Gastrocnemius medialis (tissue), 4 donors: ENCODE results near the gene SCO1. TPM values are rescaled to one million over a fixed set of nuclear protein-coding genes. Genes with fewer than 3 reads are reported as not detected.

Source experiments
- ATAC-seq, 2 donors: fragments of 150-250 bp; one replicate each; pipeline ENCODE4 v1.9.1; 2016
- DNase-seq, 2 donors: peaks; one replicate each; pipeline ENCODE4 v3.0.0-alpha.2; 2019
- H3K27ac ChIP-seq, 4 donors: fragments of 200-600 bp; sonication (generic); 1 replicate in 1 of 4; 2 replicates in 3 of 4; pipeline ENCODE4 v1.5.1; 2016 to 2018; ENCODE audit warnings: mild to moderate bottlenecking in 2 of 4, moderate library complexity in 1 of 4
- H3K27me3 ChIP-seq, 3 donors: fragments of 200-600 bp; sonication (generic) in 2 of 3; 1 replicate in 1 of 3; 2 replicates in 2 of 3; pipeline versions ENCODE4 v1.5.1 to v1.6.0; 2016 to 2019; ENCODE audit warnings: mild to moderate bottlenecking in 1 of 3, moderate library complexity in 1 of 3
- H3K36me3 ChIP-seq, 2 donors: fragments of 200-600 bp; sonication (generic) in 1 of 2; one replicate each; pipeline ENCODE4 v1.5.1; 2017 to 2018
- H3K4me1 ChIP-seq, 2 donors: fragments of 200-600 bp; sonication (generic) in 1 of 2; one replicate each; pipeline ENCODE4 v1.5.1; 2016 to 2017; ENCODE audit warnings: mild to moderate bottlenecking in 2 of 2
- H3K4me3 ChIP-seq, 4 donors: fragments of 200-600 bp; sonication (generic) in 3 of 4; 1 replicate in 1 of 4; 2 replicates in 3 of 4; pipeline ENCODE4 v1.5.1; 2016 to 2019; ENCODE audit warnings: mild to moderate bottlenecking in 2 of 4
- H3K9me3 ChIP-seq, 3 donors: fragments of 200-600 bp; sonication (generic) in 2 of 3; 1 replicate in 1 of 3; 2 replicates in 2 of 3; pipeline ENCODE4 v1.5.1; 2016 to 2019
- POLR2A ChIP-seq, 2 donors: fragments of 450-650 bp; IDR thresholded peaks; one replicate each; pipeline ENCODE4 v1.6.1; 2017; ENCODE audit warnings: antibody characterized with exemption in 2 of 2, mild to moderate bottlenecking in 2 of 2, moderate library complexity in 2 of 2
- in situ Hi-C, 4 donors: fragments of 200-750 bp; cut with MboI; loops; one replicate each; pipeline versions ENCODE4 v1.15.0 to v1.8.0; 2017; ENCODE audit warnings: low sequenced_read_pairs in 4 of 4
- intact Hi-C: fragments of 100-400 bp; cut with DNase I; formaldehyde crosslinking; loops from one replicate; pipeline ENCODE4 v1.15.1; 2023; ENCODE audit warnings: low total_unique reads
- total RNA-seq, 4 donors: library from RNA; depleted of rRNA; stranded (reverse); fragments of >200 nt; gene quantifications; one replicate each; pipeline versions ENCODE4 v1.1.0 to v1.2.3, GENCODE V29; 2016
- TF ChIP-seq, protein P1 (sequence below), 5 experiments: fragments of 450-650 bp in 3 of 5; fragments of 200-600 bp in 2 of 5; sonication (generic) in 2 of 5; IDR thresholded peaks in 4 of 5; conservative IDR thresholded peaks in 1 of 5; 1 replicate in 4 of 5; 2 replicates in 1 of 5; pipeline ENCODE4 v1.5.1; 2016 to 2019; ENCODE audit warnings: antibody characterized with exemption in 5 of 5, mild to moderate bottlenecking in 3 of 5, moderate library complexity in 3 of 5

Gene SCO1
- total RNA-seq, 4 donors from 2014 or later, result 16.7 to 27.3 (median 22.8) TPM

DNA sequence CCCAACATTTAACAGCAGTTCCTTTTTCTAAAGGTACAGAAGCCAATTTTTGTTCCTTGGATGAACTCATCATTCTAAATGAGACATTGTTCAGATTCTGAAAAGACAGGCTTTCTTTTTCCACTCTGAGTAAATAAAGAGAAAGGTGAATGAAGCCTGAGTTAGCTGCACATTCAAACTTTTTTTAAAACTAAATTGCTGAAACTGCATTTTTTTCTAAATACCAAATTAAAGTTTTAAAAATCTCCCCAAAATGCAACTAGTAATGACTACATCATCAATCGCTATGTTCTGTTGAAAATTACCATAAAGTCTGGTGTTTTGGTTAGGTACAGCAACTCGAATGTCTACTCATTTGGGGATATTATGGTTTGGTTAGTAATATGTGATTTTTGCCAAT lies 9.8 kb downstream of the SCO1 start:
- H3K4me3 ChIP-seq, result no peak overlapping the region
- no peaks in the 10 kb centered on the region for H3K27me3 ChIP-seq
- no peak for DNase-seq
- no peak overlapping the region for H3K27ac ChIP-seq
- intact Hi-C loops (no loop called here), in situ Hi-C loops (no loop called here)
- H3K4me1 ChIP-seq, result no peaks in the 10 kb centered on the region
- no peaks in the 10 kb centered on the region for H3K9me3 ChIP-seq
- peaks cover 2 to 64% of the 10 kb centered on the region in 2 donors for H3K36me3 ChIP-seq
- TF ChIP-seq POLR2A (IDR thresholded peaks at IDR 0.05), result no peak
- TF ChIP-seq, protein P1, sequence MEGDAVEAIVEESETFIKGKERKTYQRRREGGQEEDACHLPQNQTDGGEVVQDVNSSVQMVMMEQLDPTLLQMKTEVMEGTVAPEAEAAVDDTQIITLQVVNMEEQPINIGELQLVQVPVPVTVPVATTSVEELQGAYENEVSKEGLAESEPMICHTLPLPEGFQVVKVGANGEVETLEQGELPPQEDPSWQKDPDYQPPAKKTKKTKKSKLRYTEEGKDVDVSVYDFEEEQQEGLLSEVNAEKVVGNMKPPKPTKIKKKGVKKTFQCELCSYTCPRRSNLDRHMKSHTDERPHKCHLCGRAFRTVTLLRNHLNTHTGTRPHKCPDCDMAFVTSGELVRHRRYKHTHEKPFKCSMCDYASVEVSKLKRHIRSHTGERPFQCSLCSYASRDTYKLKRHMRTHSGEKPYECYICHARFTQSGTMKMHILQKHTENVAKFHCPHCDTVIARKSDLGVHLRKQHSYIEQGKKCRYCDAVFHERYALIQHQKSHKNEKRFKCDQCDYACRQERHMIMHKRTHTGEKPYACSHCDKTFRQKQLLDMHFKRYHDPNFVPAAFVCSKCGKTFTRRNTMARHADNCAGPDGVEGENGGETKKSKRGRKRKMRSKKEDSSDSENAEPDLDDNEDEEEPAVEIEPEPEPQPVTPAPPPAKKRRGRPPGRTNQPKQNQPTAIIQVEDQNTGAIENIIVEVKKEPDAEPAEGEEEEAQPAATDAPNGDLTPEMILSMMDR (IDR thresholded peaks at IDR 0.05 in 4 of 5, conservative IDR thresholded peaks at IDR 0.05 in 1 of 5), result no peak
- no peak for ATAC-seq

DNA sequence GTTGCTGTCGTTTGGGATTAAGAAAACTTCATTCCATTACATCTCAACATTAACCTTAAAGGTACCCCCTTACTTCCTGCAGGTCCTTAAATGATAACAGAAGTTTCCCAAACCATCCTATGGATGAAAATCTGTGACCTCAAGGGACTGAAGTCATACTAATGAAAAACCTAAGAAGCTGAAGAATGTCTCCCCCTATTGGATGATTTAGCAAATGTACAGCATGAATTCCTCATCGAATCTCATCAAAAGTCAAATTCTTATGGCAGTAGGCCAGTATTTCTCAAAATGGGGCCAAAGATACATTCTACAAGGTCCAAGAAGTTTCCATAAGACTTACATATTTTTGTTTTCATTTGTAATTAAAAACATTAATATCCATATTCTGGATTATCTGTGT lies 13.5 kb downstream of the SCO1 start:
- H3K9me3 ChIP-seq, result no peaks in the 10 kb centered on the region
- in situ Hi-C loops (no loop called here), intact Hi-C loops (no loop called here)
- H3K36me3 ChIP-seq, result peaks cover 2 to 70% of the 10 kb centered on the region in 2 donors
- TF ChIP-seq POLR2A (IDR thresholded peaks at IDR 0.05), result no peak
- TF ChIP-seq, protein P1 (IDR thresholded peaks at IDR 0.05 in 4 of 5, conservative IDR thresholded peaks at IDR 0.05 in 1 of 5), result peak in 1 of 5 experiments; percentile 22
- DNase-seq, result no peak
- no peak overlapping the region for H3K27ac ChIP-seq
- no peaks in the 10 kb centered on the region for H3K27me3 ChIP-seq
- H3K4me3 ChIP-seq, result no peak overlapping the region
- no peaks in the 10 kb centered on the region for H3K4me1 ChIP-seq
- no peak for ATAC-seq

DNA sequence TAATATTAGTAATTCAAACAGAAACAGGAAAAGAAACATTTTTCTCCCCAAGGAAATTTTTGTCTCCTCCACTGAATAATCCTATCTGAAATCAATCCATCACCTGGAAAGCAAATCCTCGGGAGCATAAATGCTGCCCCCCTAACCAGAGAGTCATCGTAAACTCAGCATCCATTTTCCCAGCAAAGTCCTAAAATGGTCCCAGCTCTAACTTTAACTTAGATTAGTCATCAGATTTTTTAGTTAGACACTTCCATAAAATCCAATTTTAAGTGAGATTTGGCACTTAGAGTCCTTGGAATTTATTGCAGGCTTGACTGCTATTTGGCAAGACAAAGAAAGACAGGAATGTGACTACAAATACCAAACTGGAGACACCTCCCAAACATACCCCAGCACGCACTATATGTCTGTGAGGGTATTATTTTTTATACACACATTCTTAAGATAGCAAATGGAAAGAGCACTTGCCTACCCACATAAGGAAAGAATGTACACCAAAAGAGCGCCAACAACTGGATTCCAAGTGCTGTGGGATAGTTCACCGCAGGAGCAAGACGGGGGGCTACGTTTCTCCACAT lies 15.4 kb downstream of the SCO1 start:
- intact Hi-C loops, result no loop called here
- Histone ChIP-seq H3K9me3 (no peaks in the 10 kb centered on the region), H3K27ac (no peak overlapping the region), H3K4me3 (no peak overlapping the region), H3K27me3 (no peaks in the 10 kb centered on the region), H3K36me3 (peaks cover 2 to 81% of the 10 kb centered on the region in 2 donors), H3K4me1 (no peaks in the 10 kb centered on the region)
- TF ChIP-seq POLR2A (IDR thresholded peaks at IDR 0.05), result no peak
- TF ChIP-seq, protein P1 (IDR thresholded peaks at IDR 0.05 in 4 of 5, conservative IDR thresholded peaks at IDR 0.05 in 1 of 5), result no peak
- ATAC-seq, result no peak
- DNase-seq, result no peak
- in situ Hi-C loops, result no loop called here

DNA sequence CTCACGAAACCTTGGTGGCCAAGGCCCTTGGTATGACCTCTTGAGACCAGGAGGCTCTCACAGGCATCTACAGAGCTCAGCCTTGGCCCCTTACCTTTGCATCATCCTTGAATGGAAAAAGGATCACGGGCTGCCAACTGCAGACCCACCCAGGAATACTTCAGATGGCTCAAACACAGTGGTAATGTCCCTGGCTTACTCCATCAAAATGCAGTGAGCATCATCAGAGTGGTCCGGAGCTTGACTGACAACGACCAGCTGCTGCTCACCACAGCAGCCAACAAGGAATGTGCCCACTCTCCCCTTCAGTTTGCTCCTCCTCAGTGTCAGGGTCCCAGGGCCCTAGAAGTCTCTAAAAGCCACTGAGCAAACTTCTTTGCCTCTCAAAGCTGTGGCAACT lies 22.6 kb downstream of the SCO1 start:
- H3K36me3 ChIP-seq, result peaks cover 0 to 37% of the 10 kb centered on the region in 2 donors
- TF ChIP-seq, protein P1 (IDR thresholded peaks at IDR 0.05 in 4 of 5, conservative IDR thresholded peaks at IDR 0.05 in 1 of 5), result no peak
- no peak for TF ChIP-seq POLR2A (IDR thresholded peaks at IDR 0.05)
- H3K9me3 ChIP-seq, result no peaks in the 10 kb centered on the region
- H3K4me3 ChIP-seq, result no peak overlapping the region
- in situ Hi-C loops (no loop called here), intact Hi-C loops (no loop called here)
- H3K27me3 ChIP-seq, result no peaks in the 10 kb centered on the region
- no peak overlapping the region for H3K27ac ChIP-seq
- ATAC-seq (no peak), DNase-seq (no peak)
- no peaks in the 10 kb centered on the region for H3K4me1 ChIP-seq

DNA sequence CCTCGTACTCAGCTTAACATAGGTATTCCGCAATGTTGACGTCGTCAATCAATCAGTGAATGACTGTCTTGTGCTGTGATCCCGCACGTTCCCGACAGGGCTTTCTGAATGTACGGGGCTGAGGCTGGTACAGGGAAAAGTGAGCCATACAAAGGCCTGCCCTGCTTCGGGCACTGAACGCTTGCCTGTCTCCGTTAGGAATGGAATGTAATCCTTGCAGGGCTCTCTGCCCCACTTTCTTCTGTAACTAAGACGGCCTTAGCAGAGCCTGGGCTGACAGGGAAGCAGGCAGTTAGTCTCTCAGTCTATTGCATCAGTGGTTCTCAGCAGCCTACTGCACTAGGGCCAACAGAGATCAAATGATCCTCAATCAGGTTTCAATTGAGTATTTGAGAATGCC lies 24.0 kb downstream of the SCO1 start:
- Histone ChIP-seq H3K36me3 (peaks cover 0 to 27% of the 10 kb centered on the region in 2 donors), H3K4me1 (no peaks in the 10 kb centered on the region), H3K27me3 (no peaks in the 10 kb centered on the region), H3K4me3 (no peak overlapping the region), H3K27ac (no peak overlapping the region), H3K9me3 (no peaks in the 10 kb centered on the region)
- peak; percentile 60 to 84 for ATAC-seq
- in situ Hi-C loops, result no loop called here
- intact Hi-C loops, result no loop called here
- no peak for DNase-seq
- TF ChIP-seq POLR2A (IDR thresholded peaks at IDR 0.05), result no peak
- TF ChIP-seq, protein P1 (IDR thresholded peaks at IDR 0.05 in 4 of 5, conservative IDR thresholded peaks at IDR 0.05 in 1 of 5), result no peak
